CD4-positive, alpha-beta T cell treated with Interleukin-12 subunit alpha and Interleukin-12 subunit beta, for 1 hour (primary cell): ENCODE results near the gene PTPN14.
"Not testable (repeated sequence)": the region's sequence is repeated elsewhere in the genome, so short reads cannot be mapped to it uniquely, and the experiment has no call there.

ENCODE experiments used
- DNase-seq: peaks from one replicate; pipeline ENCODE4 v3.0.0-alpha.2; 2020

The PTPN14 gene

GRCh38 chr1:214506972-214507431 is 44.4 kb downstream of the PTPN14 start:
- DNase-seq: no peak

- DNase-seq: no peak
Measured at GRCh38 chr1:214505134-214505533, 46.3 kb downstream of the PTPN14 start.

GRCh38 chr1:214504330-214504729 is 47.1 kb downstream of the PTPN14 start:
- DNase-seq: no peak

GRCh38 chr1:214503553-214503952 is 47.8 kb downstream of the PTPN14 start:
- DNase-seq: no peak

- no peak for DNase-seq
Measured at GRCh38 chr1:214500340-214501055, 50.9 kb downstream of the PTPN14 start.

- no peak for DNase-seq
Measured at GRCh38 chr1:214499732-214500131, 51.7 kb downstream of the PTPN14 start.

- no peak for DNase-seq
Measured at GRCh38 chr1:214498021-214498420, 53.4 kb downstream of the PTPN14 start.

GRCh38 chr1:214496126-214496525 is 55.3 kb downstream of the PTPN14 start:
- no peak for DNase-seq

GRCh38 chr1:214494706-214495105 is 56.7 kb downstream of the PTPN14 start:
- DNase-seq: no peak

- not testable (repeated sequence) for DNase-seq
Measured at GRCh38 chr1:214494179-214494578, 57.2 kb downstream of the PTPN14 start.

- DNase-seq: no peak
Measured at GRCh38 chr1:214493126-214493796, 58.1 kb downstream of the PTPN14 start.

GRCh38 chr1:214492401-214493075 is 58.9 kb downstream of the PTPN14 start:
- DNase-seq: no peak

GRCh38 chr1:214491468-214492146 is 59.8 kb downstream of the PTPN14 start:
- DNase-seq: no peak

- no peak for DNase-seq
Measured at GRCh38 chr1:214485151-214485550, 66.3 kb downstream of the PTPN14 start.

- not testable (repeated sequence) for DNase-seq
Measured at GRCh38 chr1:214483180-214483579, 68.2 kb downstream of the PTPN14 start.

GRCh38 chr1:214481983-214482634 is 69.3 kb downstream of the PTPN14 start:
- DNase-seq: not testable (repeated sequence)

- DNase-seq: no peak
Measured at GRCh38 chr1:214476986-214477870, 74.2 kb downstream of the PTPN14 start.

GRCh38 chr1:214476229-214476985 is 75.0 kb downstream of the PTPN14 start:
- DNase-seq: no peak

- DNase-seq: no peak
Measured at GRCh38 chr1:214475746-214476145, 75.7 kb downstream of the PTPN14 start.

- DNase-seq: no peak
Measured at GRCh38 chr1:214475331-214475730, 76.1 kb downstream of the PTPN14 start.

GRCh38 chr1:214474467-214474866 is 76.9 kb downstream of the PTPN14 start:
- no peak for DNase-seq
